Panc1 (cell line): Measurements from ENCODE around the gene TMEM87A. TPM values are rescaled to one million over a fixed set of nuclear protein-coding genes. Genes with fewer than 3 reads are reported as not detected.

Source experiments
- ATAC-seq: fragments of 200-7000 bp; cut with Tn5 transposase; 2 replicates; pipeline ENCODE4 v1.9.1; 2020; ENCODE audit warnings: mild to moderate bottlenecking, moderate library complexity
- BruUV-seq: library from RNA; stranded (reverse); fragments of 400-500 nt; replicated peaks from 2 replicates; lab custom pipeline; 2021; lab: Mats Ljungman, UMichigan
- CTCF ChIA-PET: fragments of 300-600 bp; sonication (Branson Sonifier 250); formaldehyde crosslinking; loops from one replicate; lab custom pipeline; 2022; ENCODE audit warnings: antibody characterized with exemption; lab: Charles Lee
- POLR2A ChIA-PET: fragments of 300-600 bp; sonication (Branson Sonifier 250); formaldehyde crosslinking; loops from one replicate; lab custom pipeline; 2022; ENCODE audit warnings: antibody characterized with exemption; lab: Charles Lee
- DNase-seq: peaks from one replicate; pipeline ENCODE4 v3.0.0-alpha.2; 2010; ENCODE audit warnings: low read depth, low spot score
- H3K27ac ChIP-seq: 2 replicates; pipeline ENCODE4 v1.5.1; 2011; ENCODE audit warnings: mild to moderate bottlenecking, low read length, inconsistent platforms
- H3K27me3 ChIP-seq: fragments of 200-500 bp; sonication (Bioruptor generic); 2 replicates; pipeline ENCODE4 v1.6.0; 2014; ENCODE audit warnings: low read length, inconsistent platforms; ENCODE audit not compliant: control insufficient read depth, insufficient read depth
- H3K36me3 ChIP-seq: fragments of 200-500 bp; sonication (Bioruptor generic); 2 replicates; pipeline ENCODE4 v1.5.1; 2014; ENCODE audit warnings: inconsistent platforms, mild to moderate bottlenecking, low read length, moderate library complexity; ENCODE audit not compliant: control insufficient read depth, insufficient read depth
- H3K4me1 ChIP-seq: 2 replicates; pipeline ENCODE4 v1.5.1; 2011; ENCODE audit warnings: inconsistent platforms, mild to moderate bottlenecking, low read length, moderate library complexity; ENCODE audit not compliant: control insufficient read depth, insufficient read depth
- H3K4me3 ChIP-seq, 2 experiments: 2 replicates each; pipeline ENCODE4 v1.5.1; 2011 to 2012; ENCODE audit warnings: low read depth in 2 of 2, low read length in 2 of 2, mild to moderate bottlenecking in 2 of 2, inconsistent platforms in 1 of 2, moderate library complexity in 1 of 2
- H3K9me3 ChIP-seq: fragments of 200-500 bp; sonication (Bioruptor generic); 2 replicates; pipeline ENCODE4 v1.5.1; 2014; ENCODE audit warnings: low read depth, mild to moderate bottlenecking, inconsistent platforms, low read length, moderate library complexity; ENCODE audit not compliant: control insufficient read depth, insufficient read depth
- POLR2AphosphoS5 ChIP-seq: IDR thresholded peaks from 2 replicates; pipeline ENCODE4 v1.6.1; 2012; ENCODE audit warnings: mild to moderate bottlenecking, low read depth, low read length, moderate library complexity
- SIN3A ChIP-seq: IDR thresholded peaks from 2 replicates; pipeline ENCODE4 v1.6.1; 2012; ENCODE audit warnings: low read depth, mild to moderate bottlenecking, low read length, moderate library complexity, borderline replicate concordance; ENCODE audit not compliant: insufficient read depth
- TCF7L2 ChIP-seq: IDR thresholded peaks from 2 replicates; pipeline ENCODE4 v1.6.1; 2011; ENCODE audit warnings: mild to moderate bottlenecking, low read depth, low read length, inconsistent platforms
- in situ Hi-C: cut with HindIII; loops from 2 replicates; pipeline ENCODE4 v1.10.0; 2016; ENCODE audit warnings: low sequenced_read_pairs, low pct_unique_long_range_greater_than_20kb
- intact Hi-C: fragments of 100-400 bp; cut with micrococcal nuclease; formaldehyde crosslinking; loops from one replicate; pipeline ENCODE4 v1.10.0; 2022; ENCODE audit not compliant: unreplicated experiment
- total RNA-seq: library from RNA; stranded (reverse); gene quantifications from one replicate; pipeline ENCODE4 v1.2.1, GENCODE V29; 2021; ENCODE audit not compliant: unreplicated experiment
- TF ChIP-seq, protein P1 (sequence below): fragments of 450-650 bp; IDR thresholded peaks from 2 replicates; pipeline ENCODE4 v1.5.1; 2017; ENCODE audit warnings: mild to moderate bottlenecking
- TF ChIP-seq, protein P2 (sequence below), 2 experiments: IDR thresholded peaks; 2 replicates each; pipeline ENCODE4 v1.6.1; 2011 to 2012; ENCODE audit warnings: low read depth in 2 of 2, control low read depth in 1 of 2, low read length in 1 of 2, mild to moderate bottlenecking in 1 of 2, moderate library complexity in 1 of 2; ENCODE audit not compliant: insufficient read depth in 1 of 2

TMEM87A gene
- total RNA-seq, 1 experiment from 2014 or later, result 49.6 TPM

DNA sequence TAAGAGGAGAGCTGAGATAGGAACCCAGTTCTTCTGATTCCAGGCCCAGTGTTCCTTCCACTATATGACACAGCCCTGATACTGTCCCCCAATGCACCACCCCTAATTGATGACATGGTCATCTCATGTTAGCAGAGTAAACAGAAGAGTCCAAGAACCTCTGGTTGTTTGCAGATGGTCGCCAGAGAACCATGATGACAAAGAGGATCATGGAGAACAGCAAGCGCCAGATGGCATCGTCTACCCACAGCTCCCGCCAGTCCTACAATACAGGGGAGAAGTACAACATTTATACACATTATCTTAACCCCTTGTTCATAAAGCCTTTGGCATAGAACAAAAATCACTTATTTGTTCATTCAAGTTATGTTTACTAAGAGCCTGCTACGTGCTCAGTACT lies 46.6 kb downstream of the TMEM87A start:
- CTCF ChIA-PET, result no interaction called here
- POLR2A ChIA-PET, result no interaction called here
- TF ChIP-seq, protein P1, sequence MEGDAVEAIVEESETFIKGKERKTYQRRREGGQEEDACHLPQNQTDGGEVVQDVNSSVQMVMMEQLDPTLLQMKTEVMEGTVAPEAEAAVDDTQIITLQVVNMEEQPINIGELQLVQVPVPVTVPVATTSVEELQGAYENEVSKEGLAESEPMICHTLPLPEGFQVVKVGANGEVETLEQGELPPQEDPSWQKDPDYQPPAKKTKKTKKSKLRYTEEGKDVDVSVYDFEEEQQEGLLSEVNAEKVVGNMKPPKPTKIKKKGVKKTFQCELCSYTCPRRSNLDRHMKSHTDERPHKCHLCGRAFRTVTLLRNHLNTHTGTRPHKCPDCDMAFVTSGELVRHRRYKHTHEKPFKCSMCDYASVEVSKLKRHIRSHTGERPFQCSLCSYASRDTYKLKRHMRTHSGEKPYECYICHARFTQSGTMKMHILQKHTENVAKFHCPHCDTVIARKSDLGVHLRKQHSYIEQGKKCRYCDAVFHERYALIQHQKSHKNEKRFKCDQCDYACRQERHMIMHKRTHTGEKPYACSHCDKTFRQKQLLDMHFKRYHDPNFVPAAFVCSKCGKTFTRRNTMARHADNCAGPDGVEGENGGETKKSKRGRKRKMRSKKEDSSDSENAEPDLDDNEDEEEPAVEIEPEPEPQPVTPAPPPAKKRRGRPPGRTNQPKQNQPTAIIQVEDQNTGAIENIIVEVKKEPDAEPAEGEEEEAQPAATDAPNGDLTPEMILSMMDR, result no peak
- no peak for TF ChIP-seq TCF7L2
- TF ChIP-seq POLR2AphosphoS5, result no peak
- no peak for TF ChIP-seq SIN3A
- TF ChIP-seq, protein P2, sequence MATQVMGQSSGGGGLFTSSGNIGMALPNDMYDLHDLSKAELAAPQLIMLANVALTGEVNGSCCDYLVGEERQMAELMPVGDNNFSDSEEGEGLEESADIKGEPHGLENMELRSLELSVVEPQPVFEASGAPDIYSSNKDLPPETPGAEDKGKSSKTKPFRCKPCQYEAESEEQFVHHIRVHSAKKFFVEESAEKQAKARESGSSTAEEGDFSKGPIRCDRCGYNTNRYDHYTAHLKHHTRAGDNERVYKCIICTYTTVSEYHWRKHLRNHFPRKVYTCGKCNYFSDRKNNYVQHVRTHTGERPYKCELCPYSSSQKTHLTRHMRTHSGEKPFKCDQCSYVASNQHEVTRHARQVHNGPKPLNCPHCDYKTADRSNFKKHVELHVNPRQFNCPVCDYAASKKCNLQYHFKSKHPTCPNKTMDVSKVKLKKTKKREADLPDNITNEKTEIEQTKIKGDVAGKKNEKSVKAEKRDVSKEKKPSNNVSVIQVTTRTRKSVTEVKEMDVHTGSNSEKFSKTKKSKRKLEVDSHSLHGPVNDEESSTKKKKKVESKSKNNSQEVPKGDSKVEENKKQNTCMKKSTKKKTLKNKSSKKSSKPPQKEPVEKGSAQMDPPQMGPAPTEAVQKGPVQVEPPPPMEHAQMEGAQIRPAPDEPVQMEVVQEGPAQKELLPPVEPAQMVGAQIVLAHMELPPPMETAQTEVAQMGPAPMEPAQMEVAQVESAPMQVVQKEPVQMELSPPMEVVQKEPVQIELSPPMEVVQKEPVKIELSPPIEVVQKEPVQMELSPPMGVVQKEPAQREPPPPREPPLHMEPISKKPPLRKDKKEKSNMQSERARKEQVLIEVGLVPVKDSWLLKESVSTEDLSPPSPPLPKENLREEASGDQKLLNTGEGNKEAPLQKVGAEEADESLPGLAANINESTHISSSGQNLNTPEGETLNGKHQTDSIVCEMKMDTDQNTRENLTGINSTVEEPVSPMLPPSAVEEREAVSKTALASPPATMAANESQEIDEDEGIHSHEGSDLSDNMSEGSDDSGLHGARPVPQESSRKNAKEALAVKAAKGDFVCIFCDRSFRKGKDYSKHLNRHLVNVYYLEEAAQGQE (IDR thresholded peaks at IDR 0.05; ENCODE audit: insufficient read depth in 1 of 2, low read depth in 2 of 2, low read length in 1 of 2), result no peak
- BruUV-seq, result no TSS peak
- H3K36me3 ChIP-seq, result peaks cover 31% of the 10 kb centered on the region
- in situ Hi-C loops (no loop called here), intact Hi-C loops (no loop called here)
- H3K4me3 ChIP-seq, result no peak overlapping the region
- H3K4me1 ChIP-seq, result no peaks in the 10 kb centered on the region
- H3K27ac ChIP-seq, result no peak overlapping the region
- DNase-seq (no peak), ATAC-seq (no peak)
- H3K27me3 ChIP-seq, result no peaks in the 10 kb centered on the region
- H3K9me3 ChIP-seq, result no peaks in the 10 kb centered on the region

DNA sequence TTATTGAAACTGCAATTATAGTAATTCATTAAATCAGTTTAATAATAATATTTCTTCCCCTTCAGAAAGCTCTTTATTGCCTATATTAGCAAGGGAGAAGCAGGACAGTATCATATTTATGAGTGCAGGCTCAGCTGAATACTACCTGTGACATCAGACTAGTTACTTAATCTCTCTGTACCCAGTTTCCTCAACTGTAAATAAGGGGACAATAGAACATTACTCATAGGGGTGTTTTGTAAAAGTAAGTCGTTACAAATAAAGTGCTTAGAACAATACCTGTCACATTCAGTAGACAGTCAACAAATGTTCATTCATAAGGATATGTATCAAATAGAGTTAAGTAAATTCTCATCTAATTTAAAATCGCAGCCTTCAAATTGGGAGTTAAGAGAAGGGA lies 53.0 kb downstream of the TMEM87A start:
- H3K36me3 ChIP-seq, result peaks cover 39% of the 10 kb centered on the region
- intact Hi-C loops, result no loop called here
- CTCF ChIA-PET, result no interaction called here

More for the DNA sequence above, 53.0 kb downstream of the TMEM87A start:
- H3K27ac ChIP-seq, result no peak overlapping the region
- BruUV-seq, result no TSS peak
- no peaks in the 10 kb centered on the region for H3K9me3 ChIP-seq
- ATAC-seq (no peak), DNase-seq (no peak)
- POLR2A ChIA-PET, result no interaction called here
- no peak for TF ChIP-seq SIN3A
- TF ChIP-seq POLR2AphosphoS5, result no peak
- TF ChIP-seq, protein P2 (IDR thresholded peaks at IDR 0.05; ENCODE audit: insufficient read depth in 1 of 2, low read depth in 2 of 2, low read length in 1 of 2), result no peak
- TF ChIP-seq, protein P1, result no peak
- TF ChIP-seq TCF7L2, result no peak
- H3K4me3 ChIP-seq, result no peak overlapping the region
- no peaks in the 10 kb centered on the region for H3K27me3 ChIP-seq
- no peaks in the 10 kb centered on the region for H3K4me1 ChIP-seq
- in situ Hi-C loops, result no loop called here
